GM19468 (cell line): ENCODE measurements around the gene FBXL2.
"Not testable (repeated sequence)": the region's sequence is repeated elsewhere in the genome, so short reads cannot be mapped to it uniquely, and the experiment has no call there.

Experiments used
- ATAC-seq: cut with Tn5 transposase; IDR thresholded peaks from one replicate; pipeline ENCODE4 v1.9.1; 2021; ENCODE audit warnings: mild to moderate bottlenecking, moderate library complexity, moderate number of reproducible peaks; ENCODE audit not compliant: unreplicated experiment; ENCODE audit errors: extremely low read depth

Gene FBXL2

DNA sequence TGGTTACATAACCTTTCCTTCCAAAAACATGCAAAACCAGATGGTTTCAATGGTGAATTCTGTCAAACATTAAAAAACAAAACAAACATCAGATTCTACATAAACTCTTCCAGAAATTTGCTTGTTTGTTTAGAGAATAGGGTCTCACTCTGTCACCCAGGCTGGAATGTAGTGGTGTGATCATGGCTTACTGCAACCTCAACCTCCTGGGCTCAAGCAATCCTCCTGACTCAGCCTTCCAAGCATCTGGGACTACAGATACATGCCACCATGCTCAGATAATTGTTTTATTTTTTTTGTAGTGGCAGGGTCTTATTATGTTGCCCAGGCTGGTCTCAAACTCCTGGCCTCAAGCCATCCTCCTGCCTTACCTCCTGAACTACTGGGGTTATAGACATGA is 36.1 kb downstream of the FBXL2 start:
- ATAC-seq: no peak

DNA sequence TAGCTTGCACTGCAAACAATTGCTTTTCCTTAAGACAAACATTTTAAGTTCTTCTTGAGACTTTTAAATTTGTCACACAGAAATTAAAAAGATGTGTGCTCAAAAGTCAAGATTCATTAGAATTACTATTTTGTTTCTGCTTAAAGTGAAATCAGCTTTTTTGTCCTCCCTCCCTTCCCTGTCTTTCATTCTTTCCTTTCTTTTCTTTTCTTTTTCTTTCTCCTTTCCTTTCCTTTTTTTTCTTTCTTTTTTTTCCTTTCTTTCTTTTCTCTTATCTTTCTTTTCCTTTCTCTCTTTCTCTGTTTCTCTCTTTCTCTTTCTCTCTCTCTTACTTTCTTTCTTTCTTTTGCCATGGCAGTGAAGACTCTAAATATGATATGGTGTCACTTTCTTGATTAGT is 37.8 kb downstream of the FBXL2 start:
- no peak for ATAC-seq

DNA sequence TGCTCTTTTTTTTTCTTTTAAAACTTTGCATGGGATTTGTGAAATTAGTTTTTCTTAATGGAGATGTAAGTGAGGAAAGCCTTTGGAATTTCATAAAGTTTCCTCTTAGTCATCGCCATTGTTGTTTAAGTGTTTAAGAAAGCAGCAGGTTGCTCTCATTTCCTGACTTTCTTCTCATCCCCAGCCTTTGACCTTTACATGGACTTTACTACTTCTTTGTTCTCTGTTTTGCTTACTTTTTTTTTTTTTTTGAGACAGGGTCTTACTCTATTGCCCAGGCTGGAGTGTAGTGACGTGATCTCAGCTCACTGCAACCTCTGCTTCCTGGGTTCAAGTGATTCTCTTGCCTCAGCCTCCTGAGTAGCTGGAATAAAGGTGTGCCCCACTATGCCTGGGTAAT is 38.6 kb downstream of the FBXL2 start:
- no peak for ATAC-seq

DNA sequence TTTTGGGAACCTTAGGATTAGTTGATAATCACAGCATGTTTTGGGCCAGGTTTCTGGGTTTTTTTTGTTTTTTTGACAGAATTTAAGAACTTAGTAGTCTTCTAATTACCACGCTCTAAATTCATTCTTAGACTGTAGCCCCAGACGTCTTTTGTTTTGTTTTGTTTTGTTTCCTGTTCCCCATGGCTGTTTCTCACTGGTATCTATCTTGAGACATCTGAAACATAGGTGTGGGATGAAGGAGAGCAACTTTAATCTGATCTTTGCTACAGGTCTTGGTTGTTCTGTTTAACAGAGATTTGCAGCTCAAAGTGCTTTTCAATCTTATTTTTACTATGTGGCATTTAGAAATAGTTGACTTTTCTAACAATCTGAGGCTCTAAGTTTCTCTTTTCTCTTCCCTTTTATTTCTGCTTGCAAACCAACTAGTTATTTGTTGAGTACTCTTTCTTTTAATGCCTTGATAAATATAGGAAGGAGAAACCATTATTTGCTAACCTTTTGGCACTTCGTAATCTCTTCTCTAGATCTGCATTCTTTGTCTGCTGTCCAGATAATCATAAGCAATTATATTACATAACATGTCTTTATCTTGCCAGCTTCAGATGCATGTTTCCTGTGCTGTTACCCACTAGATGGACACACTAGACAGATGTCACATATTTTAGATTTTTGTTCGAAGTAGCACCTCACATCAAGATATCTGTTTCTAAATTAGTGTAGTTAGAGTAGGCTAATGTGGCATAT is 40.9 kb downstream of the FBXL2 start:
- ATAC-seq: no peak

DNA sequence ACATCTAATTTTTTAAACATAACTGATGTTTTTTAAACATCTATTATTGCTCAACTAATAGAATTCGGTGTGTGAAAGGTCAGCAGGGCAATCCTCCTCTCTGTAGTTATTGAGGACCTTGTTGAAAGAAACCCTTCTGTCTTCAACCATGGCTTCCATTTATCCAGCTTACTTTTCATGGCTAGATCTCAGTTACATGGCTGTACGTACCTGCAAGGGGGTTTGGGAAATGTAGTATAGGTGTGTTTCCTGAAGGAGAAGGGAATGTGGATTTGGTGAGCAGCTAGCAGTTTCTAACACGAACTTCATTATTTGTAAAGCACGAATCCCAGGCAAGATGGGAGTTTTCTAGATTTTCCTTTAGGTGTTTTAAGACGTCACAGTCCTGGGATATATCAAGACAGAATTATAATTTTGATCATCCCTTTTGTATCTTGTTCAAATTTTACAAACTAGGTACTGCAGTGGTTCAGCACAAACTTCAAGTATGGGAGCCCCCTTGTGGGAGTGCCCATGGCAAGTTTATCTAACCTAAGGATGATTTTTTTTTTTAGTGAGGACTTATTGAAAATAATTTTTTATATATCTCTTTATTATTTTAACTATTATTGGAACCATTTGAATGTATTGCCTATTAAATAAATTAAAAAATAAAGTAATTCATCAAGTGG is 41.6 kb downstream of the FBXL2 start:
- no peak for ATAC-seq

DNA sequence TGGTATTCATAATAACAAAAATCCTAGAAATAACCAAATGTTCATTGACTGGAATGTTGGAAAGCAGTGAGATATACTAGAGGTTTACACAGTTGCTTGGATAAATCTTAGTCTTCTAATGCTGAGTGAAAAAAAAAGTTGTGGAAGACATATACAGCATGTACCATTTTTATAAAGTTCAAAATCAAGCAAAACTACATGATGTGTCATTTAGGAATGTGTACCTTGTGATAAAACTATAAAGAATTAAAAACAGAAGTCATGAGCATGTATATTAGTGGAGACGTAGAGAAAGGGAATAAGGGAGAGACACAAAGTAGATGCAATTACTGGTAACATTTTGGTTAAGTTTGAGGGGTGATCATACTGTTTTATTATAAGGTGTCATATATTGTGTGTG is 45.2 kb downstream of the FBXL2 start:
- no peak for ATAC-seq

DNA sequence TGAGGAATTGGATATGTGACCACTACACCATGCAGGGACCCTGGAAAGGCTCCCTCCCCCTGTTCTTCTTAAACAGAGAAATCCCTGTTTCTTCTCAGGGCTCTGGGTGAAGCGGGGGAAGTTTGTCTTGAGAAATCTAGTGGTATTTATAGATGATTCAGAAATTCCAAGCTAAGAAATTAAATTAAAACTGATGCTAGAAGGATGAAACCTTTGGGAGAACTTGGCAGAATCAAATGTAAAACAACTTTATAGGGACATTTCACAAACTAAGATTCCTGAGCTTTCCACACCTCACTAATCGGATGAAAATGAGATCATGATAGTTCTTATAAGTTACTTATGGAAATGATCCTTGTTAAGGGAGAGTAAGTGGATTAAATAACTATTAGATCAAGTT is 54.2 kb downstream of the FBXL2 start:
- no peak for ATAC-seq

DNA sequence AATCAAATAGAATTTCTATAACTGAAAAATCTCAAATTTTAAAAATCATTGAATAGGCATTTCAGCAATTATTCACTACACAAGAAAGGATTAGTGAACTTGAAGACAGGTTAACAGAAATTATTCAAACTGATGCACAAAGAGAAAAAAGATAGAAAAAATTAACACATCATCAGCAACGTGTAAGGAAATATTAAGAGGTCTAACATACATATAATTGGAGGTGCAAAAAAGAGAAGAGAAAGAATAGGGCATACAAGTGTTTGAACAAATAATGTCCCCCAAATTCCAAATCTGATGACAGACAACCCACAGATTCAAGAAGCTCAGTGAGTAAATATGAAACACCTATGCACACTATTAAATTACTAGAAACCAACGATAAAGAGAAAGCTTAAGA is 57.1 kb downstream of the FBXL2 start:
- no peak for ATAC-seq

DNA sequence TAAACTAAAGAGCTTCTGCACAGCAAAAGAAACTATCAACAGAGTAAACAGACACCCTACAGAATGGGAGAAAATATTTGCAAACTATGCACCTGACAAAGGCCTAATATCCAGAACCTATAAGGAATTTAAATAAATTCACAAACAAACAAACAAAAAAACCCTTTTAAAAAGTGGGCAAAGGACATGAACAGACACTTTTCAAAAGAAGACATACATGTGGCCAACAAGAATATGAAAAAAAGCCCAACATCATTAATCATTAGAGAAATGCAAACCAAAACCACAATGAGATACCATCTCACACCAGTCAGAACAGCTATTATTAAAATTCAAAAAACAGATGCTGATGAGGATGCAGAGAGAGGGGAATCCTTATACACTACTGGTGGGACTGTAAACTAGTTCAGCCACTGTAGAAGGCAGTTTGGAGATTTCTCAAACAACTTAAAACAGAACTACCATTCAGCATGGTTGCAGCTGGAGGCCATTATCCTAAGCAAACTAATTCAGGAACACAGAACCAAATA is 61.8 kb downstream of the FBXL2 start:
- not testable (repeated sequence) for ATAC-seq

DNA sequence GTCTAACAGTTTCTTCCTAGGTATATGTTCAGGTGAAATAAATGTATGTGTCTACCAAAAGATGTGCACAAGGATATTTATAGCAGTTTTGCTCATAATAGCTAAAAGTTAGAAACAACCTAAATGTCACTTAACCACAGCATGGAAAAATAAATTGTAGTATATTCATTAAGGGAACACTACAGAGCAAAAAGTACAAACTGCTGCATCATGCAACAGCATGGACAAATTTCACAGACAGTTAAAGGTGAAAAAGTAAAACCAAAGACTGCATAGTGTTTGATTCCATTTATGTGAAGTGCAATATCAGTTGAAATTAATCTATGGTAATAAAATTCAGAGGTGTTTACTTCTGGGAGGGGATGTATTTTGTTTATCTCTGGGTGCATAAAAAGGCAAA is 62.5 kb downstream of the FBXL2 start:
- ATAC-seq: no peak

DNA sequence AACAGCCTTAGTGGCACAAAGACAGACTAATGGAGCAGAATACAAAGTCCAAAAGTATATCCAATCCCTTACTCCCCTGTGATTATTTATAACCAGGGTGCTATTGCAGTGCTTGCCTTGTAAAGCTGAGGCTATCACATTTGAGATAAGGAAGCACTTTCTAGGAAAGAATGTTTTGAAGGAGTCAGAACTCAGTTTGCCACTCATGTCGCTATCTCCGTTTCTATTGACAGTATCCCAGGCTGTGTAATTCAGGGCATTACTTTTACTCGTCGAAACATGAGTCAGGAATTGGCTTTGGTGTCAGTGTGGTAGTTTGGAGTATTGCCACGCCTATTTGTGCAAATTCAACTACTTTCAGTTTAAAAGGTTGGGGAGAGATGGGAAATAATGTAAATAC is 78.4 kb downstream of the FBXL2 start:
- no peak for ATAC-seq

DNA sequence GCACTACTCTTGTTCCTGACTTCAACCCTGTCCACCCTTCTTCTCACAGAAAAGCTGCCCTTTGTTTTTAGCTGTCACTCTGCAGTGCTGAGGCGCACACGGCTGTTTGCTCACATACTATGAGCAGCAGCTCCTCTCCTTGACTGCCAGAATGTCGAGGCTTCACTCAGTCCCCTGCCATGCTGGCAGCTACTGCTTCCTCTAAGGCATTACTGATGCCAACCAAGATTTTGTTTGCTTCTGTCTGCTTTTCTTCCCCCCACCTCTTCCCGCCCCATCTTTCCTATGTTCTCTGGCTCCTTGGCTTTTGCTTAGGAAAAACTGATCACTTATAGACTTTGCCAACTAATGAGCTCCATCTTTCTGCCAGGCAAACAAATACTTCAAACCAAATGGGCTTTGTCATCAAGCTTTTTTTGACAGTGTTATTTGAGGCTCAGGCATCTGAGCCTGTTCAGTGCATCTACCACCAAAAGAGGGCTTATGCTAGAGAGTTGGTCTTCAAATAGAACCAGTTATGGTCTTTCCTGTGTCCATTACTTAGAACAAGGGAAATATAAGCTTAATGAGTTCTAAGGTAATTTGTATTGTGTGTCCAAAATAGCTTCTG is 81.0 kb downstream of the FBXL2 start:
- ATAC-seq: no peak

DNA sequence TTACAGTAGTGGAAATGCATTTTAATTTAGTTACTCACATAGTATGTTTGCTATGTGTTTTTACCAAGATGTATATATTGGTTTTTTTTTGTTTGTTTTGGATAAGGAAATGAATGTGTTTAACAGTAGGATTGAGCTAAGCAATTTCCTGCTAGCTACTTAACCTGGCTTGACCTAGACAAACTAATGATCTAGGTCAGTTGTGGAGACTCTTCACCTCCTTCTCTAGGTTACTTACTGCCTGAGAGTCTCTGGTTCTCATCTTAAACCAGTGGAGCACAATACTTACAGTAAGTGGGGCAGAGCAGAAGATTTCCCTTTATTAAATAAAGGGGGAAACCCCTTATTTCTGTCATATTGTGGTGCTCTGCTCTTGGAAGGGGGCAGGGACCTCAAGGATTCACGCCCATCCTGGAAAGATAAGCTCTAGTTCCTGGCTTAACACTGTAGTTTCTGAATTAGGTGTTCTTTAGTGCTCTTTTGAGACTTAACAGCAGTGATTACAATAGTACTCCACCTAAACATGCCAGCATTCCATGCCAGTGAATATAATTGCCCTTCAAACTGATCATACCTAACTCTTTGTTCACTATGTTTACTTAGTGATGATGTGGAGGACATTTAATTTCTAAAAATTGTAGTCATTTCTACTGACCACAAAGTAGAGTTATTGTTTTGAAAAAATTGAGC is 83.0 kb downstream of the FBXL2 start:
- ATAC-seq: no peak

DNA sequence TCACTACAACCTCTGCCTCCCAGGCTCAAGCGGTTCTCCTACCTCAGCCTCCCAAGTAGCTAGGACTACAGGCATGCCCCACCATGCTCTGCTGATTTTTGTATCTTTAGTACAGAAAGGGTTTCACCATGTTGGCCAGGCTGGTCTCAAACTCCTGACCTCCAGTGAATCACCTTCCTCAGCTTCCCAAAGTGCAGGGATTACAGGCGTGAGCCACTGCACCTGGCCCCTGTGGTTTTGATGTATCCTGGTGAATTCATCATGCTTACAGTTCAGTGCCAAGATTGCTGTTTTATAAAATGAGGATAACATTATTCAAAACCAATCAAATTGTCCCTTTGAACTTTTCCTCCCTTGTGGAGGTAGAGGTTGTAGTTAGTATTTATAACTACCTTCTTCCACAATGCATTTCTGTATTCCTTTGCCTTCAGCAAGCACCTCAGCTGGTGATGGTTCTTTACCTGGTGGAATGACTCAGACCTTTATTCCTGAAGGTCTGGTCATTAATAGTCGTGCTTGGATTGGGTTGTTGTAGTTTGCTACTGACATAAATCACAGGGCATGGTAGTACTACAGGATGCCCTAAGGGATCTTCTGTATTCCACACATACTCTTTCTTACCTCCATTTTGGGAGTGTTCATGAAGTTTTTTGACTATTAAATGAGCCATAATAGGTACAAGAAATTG is 86.0 kb downstream of the FBXL2 start:
- no peak for ATAC-seq

DNA sequence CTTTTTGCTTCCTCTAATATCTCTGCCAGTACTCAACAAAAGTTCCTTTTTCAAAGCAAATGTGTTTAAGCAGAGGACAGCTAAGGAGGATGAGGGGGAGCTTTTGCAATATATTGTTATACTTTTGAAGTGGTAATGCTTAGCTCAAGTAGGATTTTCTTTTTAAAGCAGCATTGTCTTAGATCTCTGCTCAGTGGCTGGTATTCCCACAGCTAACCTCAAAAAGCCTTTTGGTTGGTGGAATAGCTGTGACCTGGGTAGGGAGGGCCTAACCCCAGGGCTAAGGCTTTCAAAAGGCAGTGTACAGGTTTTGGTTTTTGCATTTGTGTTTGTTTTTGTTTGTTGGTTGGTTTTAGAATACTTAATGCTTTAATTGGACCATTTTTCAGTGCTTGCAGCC is 86.8 kb downstream of the FBXL2 start:
- ATAC-seq: no peak

DNA sequence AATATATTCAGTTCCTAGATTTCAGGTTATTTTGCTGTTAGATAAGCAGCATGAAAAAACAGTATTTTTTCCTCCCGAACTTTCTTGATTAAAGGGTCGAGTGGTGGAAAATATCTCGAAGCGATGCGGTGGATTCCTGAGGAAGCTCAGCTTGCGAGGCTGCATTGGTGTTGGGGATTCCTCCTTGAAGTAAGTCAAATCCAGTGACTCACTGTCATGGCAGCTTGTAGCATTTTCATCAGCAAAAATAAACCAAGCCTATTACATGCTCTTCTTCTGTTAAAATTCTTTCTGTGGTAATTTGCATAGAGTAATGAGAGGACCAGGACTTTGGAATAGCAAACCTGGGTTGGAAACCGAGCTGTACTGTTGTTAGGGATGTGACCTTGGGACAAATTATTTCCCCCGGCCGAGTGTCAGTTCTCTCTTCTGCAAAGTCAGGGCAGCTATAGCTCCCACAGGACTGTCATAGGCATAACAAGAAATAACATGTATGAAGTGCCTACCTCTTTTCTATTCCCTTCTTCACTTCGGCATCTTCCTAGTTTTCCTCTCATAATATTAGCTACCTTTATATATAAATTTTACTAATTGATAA is 87.4 kb downstream of the FBXL2 start:
- no peak for ATAC-seq

DNA sequence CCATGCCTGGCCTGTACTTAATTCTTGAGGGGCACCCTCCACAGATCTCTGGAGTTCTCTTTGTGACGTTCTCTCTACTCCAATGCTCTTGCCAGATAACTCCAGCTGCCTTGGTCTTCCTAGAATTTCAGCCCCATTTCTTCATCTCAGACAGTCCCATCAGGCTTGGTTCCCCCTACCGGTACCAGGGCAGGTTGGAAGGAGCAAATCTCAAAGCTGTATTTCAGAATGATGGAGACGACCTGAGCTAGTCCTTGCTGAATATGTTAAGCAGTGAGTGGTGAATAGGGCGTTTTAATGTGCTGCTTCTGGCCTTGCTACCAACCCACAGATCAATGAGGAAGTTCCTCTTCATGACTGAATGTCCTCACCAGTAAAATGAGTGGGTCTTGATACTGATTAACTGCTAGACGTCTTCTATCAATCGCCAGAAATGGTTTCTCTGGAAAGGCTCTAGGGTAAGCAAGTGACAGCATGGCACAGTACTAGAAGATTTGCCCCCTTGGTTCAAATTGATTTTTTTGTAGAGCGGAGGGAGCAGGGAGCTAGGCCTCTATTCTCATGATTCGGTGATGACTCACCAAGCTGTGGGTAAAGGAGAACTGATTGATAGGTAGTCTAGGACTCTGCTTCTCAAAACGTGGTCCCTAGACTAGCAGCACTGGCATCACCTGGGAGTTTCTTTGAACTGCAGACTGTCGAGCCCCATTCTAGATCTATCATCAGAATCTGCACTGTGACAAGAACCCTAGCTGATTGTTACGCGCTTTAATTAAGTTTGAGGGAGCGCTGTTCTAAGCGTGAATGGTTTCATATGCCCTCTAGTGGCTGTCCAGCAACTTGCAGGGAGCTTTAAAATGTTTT is 95.2 kb downstream of the FBXL2 start:
- ATAC-seq: no peak

DNA sequence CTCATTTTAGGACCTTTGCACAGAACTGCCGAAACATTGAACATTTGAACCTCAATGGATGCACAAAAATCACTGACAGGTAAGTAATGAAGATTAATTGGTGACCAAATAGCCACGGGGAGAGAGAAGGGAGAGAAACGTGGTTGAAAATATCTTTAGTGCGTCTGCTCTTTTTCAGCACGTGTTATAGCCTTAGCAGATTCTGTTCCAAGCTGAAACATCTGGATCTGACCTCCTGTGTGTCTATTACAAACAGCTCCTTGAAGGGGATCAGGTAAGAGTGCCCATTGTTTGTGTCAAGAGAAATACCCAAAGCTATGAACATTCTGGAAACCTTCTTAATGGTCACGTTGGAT is 95.8 kb downstream of the FBXL2 start:
- ATAC-seq: no peak

DNA sequence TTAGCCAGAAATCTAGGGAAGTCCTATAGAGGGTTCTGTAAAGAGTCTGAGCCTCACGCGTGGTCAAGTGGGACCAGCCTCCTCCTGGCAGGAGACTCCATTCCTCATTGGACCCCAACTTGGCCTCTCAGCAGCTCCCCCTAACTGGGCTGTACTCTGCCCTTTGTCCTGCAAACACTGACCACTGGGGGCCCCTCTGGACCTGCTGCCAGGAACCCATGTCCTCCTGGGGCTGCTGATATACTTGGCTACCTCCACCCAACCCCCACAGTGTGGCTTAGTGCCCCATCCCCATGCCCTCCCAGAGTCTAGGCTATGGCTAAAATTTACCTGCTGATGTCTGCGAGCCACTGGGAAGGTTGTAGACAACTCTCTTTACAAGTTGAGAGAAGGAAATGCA is 100.2 kb downstream of the FBXL2 start:
- ATAC-seq: no peak
